Smooth muscle cell (in vitro differentiated cells): ENCODE results near the gene FXYD1. TPM values are rescaled to one million over a fixed set of nuclear protein-coding genes. Genes with fewer than 3 reads are reported as not detected.

ENCODE experiments used
- DNase-seq: peaks from one replicate; lab custom pipeline; 2025; ENCODE audit not compliant: unreplicated experiment; lab: John Stamatoyannopoulos, UW
- H2AFZ ChIP-seq: fragments of 200-600 bp; sonication (generic); 2 replicates; pipeline ENCODE4 v1.6.0; 2016; ENCODE audit warnings: antibody characterized with exemption, low read depth, mild to moderate bottlenecking
- H3F3A ChIP-seq: fragments of 200-600 bp; sonication (generic); 2 replicates; pipeline ENCODE4 v1.6.0; 2017; ENCODE audit warnings: antibody characterized with exemption, low read depth
- H3K27ac ChIP-seq: fragments of 200-600 bp; sonication (generic); 2 replicates; pipeline ENCODE4 v1.5.1; 2016; ENCODE audit warnings: low read depth, mild to moderate bottlenecking
- H3K27me3 ChIP-seq: fragments of 200-600 bp; sonication (generic); 2 replicates; pipeline ENCODE4 v1.6.1; 2016; ENCODE audit warnings: low read depth, mild to moderate bottlenecking
- H3K36me3 ChIP-seq: fragments of 200-600 bp; sonication (generic); 2 replicates; pipeline ENCODE4 v1.5.1; 2016; ENCODE audit warnings: low read depth
- H3K4me1 ChIP-seq: fragments of 200-600 bp; sonication (generic); 2 replicates; pipeline ENCODE4 v1.5.1; 2016; ENCODE audit warnings: low read depth
- H3K4me2 ChIP-seq: fragments of 200-600 bp; sonication (generic); 2 replicates; pipeline ENCODE4 v1.6.0; 2016; ENCODE audit warnings: mild to moderate bottlenecking
- H3K4me3 ChIP-seq: fragments of 200-600 bp; sonication (generic); 2 replicates; pipeline ENCODE4 v1.5.1; 2016; ENCODE audit warnings: mild to moderate bottlenecking
- H3K79me2 ChIP-seq: fragments of 200-600 bp; sonication (generic); 2 replicates; pipeline ENCODE4 v1.6.0; 2016; ENCODE audit warnings: low read depth, mild to moderate bottlenecking
- H3K9ac ChIP-seq: fragments of 200-600 bp; sonication (generic); 2 replicates; pipeline ENCODE4 v1.6.0; 2016; ENCODE audit warnings: low read depth
- H3K9me3 ChIP-seq: fragments of 200-600 bp; sonication (generic); replicated peaks from 2 replicates; pipeline ENCODE4 v1.5.1; 2016; ENCODE audit warnings: low read depth
- H4K20me1 ChIP-seq: fragments of 200-600 bp; sonication (generic); 2 replicates; pipeline ENCODE4 v1.6.0; 2016; ENCODE audit warnings: low read depth
- WGBS: methylation state at CpG from one replicate; pipeline ENCODE4 v1.1.7; 2016; ENCODE audit warnings: low lambda C conversion rate; 5-methylcytosine and 5-hydroxymethylcytosine counted together
- polyA plus RNA-seq: library from polyadenylated mRNA; unstranded; fragments of >200 nt; fragmentation: Nextera tagmentation; extraction: Ambion mirVana; gene quantifications from 2 replicates; pipeline ENCODE4 v1.2.1, GENCODE V29; 2016
- small RNA-seq: library from RNA; depleted of rRNA; stranded (forward); fragments of <200 nt; gene quantifications from one replicate; pipeline ENCODE3, GENCODE V24; 2014
- total RNA-seq: library from RNA; depleted of rRNA; stranded (reverse); fragments of >200 nt; gene quantifications from 2 replicates; pipeline ENCODE4 v1.2.3, GENCODE V29; 2014
- TF ChIP-seq, protein P1 (sequence below): fragments of 200-600 bp; sonication (generic); IDR thresholded peaks from 2 replicates; pipeline ENCODE4 v1.5.1; 2017; ENCODE audit warnings: borderline replicate concordance, mild to moderate bottlenecking, antibody characterized with exemption; ENCODE audit not compliant: insufficient read depth, poor library complexity, severe bottlenecking

Gene FXYD1
- total and polyA plus RNA-seq, 2 experiments from 2014 or later, result 2.7 to 3.2 TPM

DNA sequence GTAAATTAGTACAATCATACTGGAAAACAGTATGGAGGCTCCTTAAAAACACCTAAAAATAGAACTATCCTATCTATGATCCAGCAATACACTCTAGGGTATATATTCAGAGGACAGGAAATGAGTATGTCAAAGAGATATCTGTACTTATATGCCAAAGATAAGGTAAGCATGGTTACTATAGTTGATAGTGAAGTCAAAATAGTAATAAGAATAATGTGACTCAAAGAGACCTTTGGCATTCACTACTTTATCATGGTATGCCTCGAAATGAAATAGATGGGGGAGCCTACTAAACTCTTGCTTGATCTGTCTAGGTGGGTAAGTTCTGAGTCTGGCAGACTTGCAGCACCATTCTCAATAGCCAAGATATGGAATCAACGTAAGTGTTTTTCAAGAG lies 46.3 kb downstream of the FXYD1 start:
- no peak for DNase-seq
- no peak overlapping the region for H3K27ac ChIP-seq
- H3K36me3 ChIP-seq, result no peaks in the 10 kb centered on the region
- no peak overlapping the region for H2AFZ ChIP-seq
- H3K4me2 ChIP-seq, result no peak overlapping the region
- H3K79me2 ChIP-seq, result no peaks in the 10 kb centered on the region
- 83% methylated on average over 2 of the region's 2 CpGs for WGBS
- TF ChIP-seq, protein P1, sequence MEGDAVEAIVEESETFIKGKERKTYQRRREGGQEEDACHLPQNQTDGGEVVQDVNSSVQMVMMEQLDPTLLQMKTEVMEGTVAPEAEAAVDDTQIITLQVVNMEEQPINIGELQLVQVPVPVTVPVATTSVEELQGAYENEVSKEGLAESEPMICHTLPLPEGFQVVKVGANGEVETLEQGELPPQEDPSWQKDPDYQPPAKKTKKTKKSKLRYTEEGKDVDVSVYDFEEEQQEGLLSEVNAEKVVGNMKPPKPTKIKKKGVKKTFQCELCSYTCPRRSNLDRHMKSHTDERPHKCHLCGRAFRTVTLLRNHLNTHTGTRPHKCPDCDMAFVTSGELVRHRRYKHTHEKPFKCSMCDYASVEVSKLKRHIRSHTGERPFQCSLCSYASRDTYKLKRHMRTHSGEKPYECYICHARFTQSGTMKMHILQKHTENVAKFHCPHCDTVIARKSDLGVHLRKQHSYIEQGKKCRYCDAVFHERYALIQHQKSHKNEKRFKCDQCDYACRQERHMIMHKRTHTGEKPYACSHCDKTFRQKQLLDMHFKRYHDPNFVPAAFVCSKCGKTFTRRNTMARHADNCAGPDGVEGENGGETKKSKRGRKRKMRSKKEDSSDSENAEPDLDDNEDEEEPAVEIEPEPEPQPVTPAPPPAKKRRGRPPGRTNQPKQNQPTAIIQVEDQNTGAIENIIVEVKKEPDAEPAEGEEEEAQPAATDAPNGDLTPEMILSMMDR, result no peak
- no peaks in the 10 kb centered on the region for H3K9me3 ChIP-seq
- H4K20me1 ChIP-seq, result no peaks in the 10 kb centered on the region
- no peak overlapping the region for H3K9ac ChIP-seq
- H3K4me1 ChIP-seq, result no peaks in the 10 kb centered on the region
- H3F3A ChIP-seq, result no peaks in the 10 kb centered on the region
- H3K4me3 ChIP-seq, result no peak overlapping the region
- H3K27me3 ChIP-seq, result no peaks in the 10 kb centered on the region

Small RNA genes lying within 50 kb of the gene (small RNA-seq; reads per million reads assigned to genes)
- gene AC020907.2, result not detected

Other genes starting within 250 kb of the FXYD1 start
- gene ZNF30, start 211.9 kb upstream of the FXYD1 start, total RNA-seq, result 1.2 and 3.0 TPM in 2 replicates
- gene ZNF30, start 211.9 kb upstream of the FXYD1 start, polyA plus RNA-seq, result 2.3 and 3.1 TPM in 2 replicates
- gene ZNF792, start 174.6 kb upstream of the FXYD1 start, total RNA-seq, result 7.1 and 8.8 TPM in 2 replicates
- 2.8 TPM in 2 replicates for gene ZNF792, start 174.6 kb upstream of the FXYD1 start, polyA plus RNA-seq
- gene GRAMD1A, start 138.5 kb upstream of the FXYD1 start, total RNA-seq, result 19.4 and 27.6 TPM in 2 replicates
- gene GRAMD1A, start 138.5 kb upstream of the FXYD1 start, polyA plus RNA-seq, result 59.6 and 74.1 TPM in 2 replicates
- 0.99 and 3.3 TPM in 2 replicates for gene SCN1B, start 108.4 kb upstream of the FXYD1 start, total RNA-seq
- 2.2 and 4.6 TPM in 2 replicates for gene SCN1B, start 108.4 kb upstream of the FXYD1 start, polyA plus RNA-seq
- 1.9 and 4.1 TPM in 2 replicates for gene HPN, start 97.1 kb upstream of the FXYD1 start, total RNA-seq
- 1.3 and 6.6 TPM in 2 replicates for gene HPN, start 97.1 kb upstream of the FXYD1 start, polyA plus RNA-seq
- gene FXYD3, start 23.0 kb upstream of the FXYD1 start, total RNA-seq, result 26.3 and 37.0 TPM in 2 replicates
- gene FXYD3, start 23.0 kb upstream of the FXYD1 start, polyA plus RNA-seq, result 23.0 and 67.1 TPM in 2 replicates
- 0.22 TPM in 1 of 2 replicates, not detected in the other for gene LGI4, start 3.8 kb upstream of the FXYD1 start, total RNA-seq
- gene LGI4, start 3.8 kb upstream of the FXYD1 start, polyA plus RNA-seq, result 0.17 and 0.24 TPM in 2 replicates
- not detected in 2 replicates for gene FXYD7, start 4.4 kb downstream of the FXYD1 start, total RNA-seq
- not detected in 2 replicates for gene FXYD7, start 4.4 kb downstream of the FXYD1 start, polyA plus RNA-seq
- 89.3 and 133 TPM in 2 replicates for gene FXYD5, start 15.9 kb downstream of the FXYD1 start, total RNA-seq
- gene FXYD5, start 15.9 kb downstream of the FXYD1 start, polyA plus RNA-seq, result 205 and 246 TPM in 2 replicates
- not detected in 2 replicates for gene FAM187B, start 89.9 kb downstream of the FXYD1 start, total RNA-seq
- gene FAM187B, start 89.9 kb downstream of the FXYD1 start, polyA plus RNA-seq, result not detected in 2 replicates
- 11.3 and 14.0 TPM in 2 replicates for gene LSR, start 110.2 kb downstream of the FXYD1 start, total RNA-seq
- gene LSR, start 110.2 kb downstream of the FXYD1 start, polyA plus RNA-seq, result 14.2 and 85.3 TPM in 2 replicates
- gene USF2, start 130.1 kb downstream of the FXYD1 start, total RNA-seq, result 30.4 and 34.4 TPM in 2 replicates
- gene USF2, start 130.1 kb downstream of the FXYD1 start, polyA plus RNA-seq, result 20.0 and 22.7 TPM in 2 replicates
- gene HAMP, start 143.7 kb downstream of the FXYD1 start, total RNA-seq, result not detected in 2 replicates
- not detected in 2 replicates for gene HAMP, start 143.7 kb downstream of the FXYD1 start, polyA plus RNA-seq
- not detected in 2 replicates for gene MAG, start 153.3 kb downstream of the FXYD1 start, total RNA-seq
- gene MAG, start 153.3 kb downstream of the FXYD1 start, polyA plus RNA-seq, result not detected in 2 replicates
- not detected in 2 replicates for gene CD22, start 190.4 kb downstream of the FXYD1 start, total RNA-seq
- gene CD22, start 190.4 kb downstream of the FXYD1 start, polyA plus RNA-seq, result not detected in 2 replicates
- not detected in 2 replicates for gene FFAR1, start 209.1 kb downstream of the FXYD1 start, total RNA-seq
- not detected in 2 replicates for gene FFAR1, start 209.1 kb downstream of the FXYD1 start, polyA plus RNA-seq
- gene FFAR3, start 219.6 kb downstream of the FXYD1 start, total RNA-seq, result not detected in 2 replicates
- not detected in 2 replicates for gene FFAR3, start 219.6 kb downstream of the FXYD1 start, polyA plus RNA-seq
- not detected in 2 replicates for gene GPR42, start 232.2 kb downstream of the FXYD1 start, total RNA-seq
- not detected in 2 replicates for gene GPR42, start 232.2 kb downstream of the FXYD1 start, polyA plus RNA-seq